Measurements from ENCODE around the gene CCDC51. TPM values are rescaled to one million over a fixed set of nuclear protein-coding genes. Genes with fewer than 3 reads are reported as not detected.

CCDC51 gene
- total RNA-seq, 1 donor from 2014 or later: 11.4 TPM

DNA sequence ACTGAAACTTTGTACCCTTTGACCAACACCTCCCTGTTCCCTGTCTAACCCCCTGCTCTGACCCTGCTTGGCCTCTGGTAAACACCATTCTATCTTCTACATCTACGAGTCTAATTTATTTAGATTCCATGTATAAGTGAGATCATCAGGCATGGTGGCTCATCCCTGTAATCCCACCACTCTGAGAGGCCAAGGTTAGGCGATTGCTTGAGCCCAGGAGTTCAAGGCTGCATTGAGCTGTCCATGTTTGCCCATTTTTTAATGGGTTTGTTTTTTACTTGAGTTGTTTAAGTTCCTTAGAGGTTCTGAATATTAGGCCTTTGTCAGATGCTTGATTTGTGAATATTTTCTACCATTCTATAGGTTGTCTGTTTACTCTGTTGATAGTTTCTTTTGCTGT is 51.0 kb downstream of the CCDC51 start:
- DNase-seq (no peak), ATAC-seq (no peak)
- TF ChIP-seq, protein P1, sequence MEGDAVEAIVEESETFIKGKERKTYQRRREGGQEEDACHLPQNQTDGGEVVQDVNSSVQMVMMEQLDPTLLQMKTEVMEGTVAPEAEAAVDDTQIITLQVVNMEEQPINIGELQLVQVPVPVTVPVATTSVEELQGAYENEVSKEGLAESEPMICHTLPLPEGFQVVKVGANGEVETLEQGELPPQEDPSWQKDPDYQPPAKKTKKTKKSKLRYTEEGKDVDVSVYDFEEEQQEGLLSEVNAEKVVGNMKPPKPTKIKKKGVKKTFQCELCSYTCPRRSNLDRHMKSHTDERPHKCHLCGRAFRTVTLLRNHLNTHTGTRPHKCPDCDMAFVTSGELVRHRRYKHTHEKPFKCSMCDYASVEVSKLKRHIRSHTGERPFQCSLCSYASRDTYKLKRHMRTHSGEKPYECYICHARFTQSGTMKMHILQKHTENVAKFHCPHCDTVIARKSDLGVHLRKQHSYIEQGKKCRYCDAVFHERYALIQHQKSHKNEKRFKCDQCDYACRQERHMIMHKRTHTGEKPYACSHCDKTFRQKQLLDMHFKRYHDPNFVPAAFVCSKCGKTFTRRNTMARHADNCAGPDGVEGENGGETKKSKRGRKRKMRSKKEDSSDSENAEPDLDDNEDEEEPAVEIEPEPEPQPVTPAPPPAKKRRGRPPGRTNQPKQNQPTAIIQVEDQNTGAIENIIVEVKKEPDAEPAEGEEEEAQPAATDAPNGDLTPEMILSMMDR (IDR thresholded peaks at IDR 0.05): no peak
- Histone ChIP-seq H3K36me3 (no peaks in the 10 kb centered on the region), H3K27me3 (no peaks in the 10 kb centered on the region), H3K27ac (no peak overlapping the region), H3K4me1 (no peaks in the 10 kb centered on the region), H3K9me3 (no peaks in the 10 kb centered on the region), H3K4me3 (no peak overlapping the region)
- intact Hi-C loops (cut with DNase I): no loop called here

DNA sequence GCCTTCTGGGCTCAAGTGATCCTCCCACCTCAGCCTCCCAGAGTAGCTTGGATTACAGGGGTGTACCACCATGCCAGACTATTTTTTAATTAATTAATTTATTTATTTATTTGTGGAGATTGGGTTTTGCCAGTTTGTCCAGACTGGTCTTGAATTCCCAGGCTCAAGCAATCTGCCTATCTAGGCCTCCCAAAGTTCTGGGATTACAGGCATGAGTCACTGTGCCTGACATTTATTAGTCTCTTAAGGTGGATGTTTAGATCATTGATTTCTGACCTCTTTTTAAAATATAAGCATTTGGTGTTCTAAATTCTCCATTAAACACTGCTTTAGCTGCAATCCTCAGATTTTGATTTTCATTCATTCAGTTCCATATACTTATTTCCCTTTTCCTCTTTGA is 52.3 kb downstream of the CCDC51 start:
- Histone ChIP-seq H3K36me3 (no peaks in the 10 kb centered on the region), H3K4me1 (no peaks in the 10 kb centered on the region), H3K27me3 (no peaks in the 10 kb centered on the region), H3K4me3 (no peak overlapping the region), H3K9me3 (no peaks in the 10 kb centered on the region), H3K27ac (no peak overlapping the region)
- no peak for DNase-seq
- intact Hi-C loops (cut with DNase I): no loop called here
- TF ChIP-seq, protein P1 (IDR thresholded peaks at IDR 0.05): no peak
- ATAC-seq: no peak

Other genes with a start within 250 kb of the CCDC51 start
- gene CAMP, start 216.6 kb downstream of the CCDC51 start, total RNA-seq: not detected
- gene ZNF589, start 199.0 kb downstream of the CCDC51 start, total RNA-seq: 14.6 TPM
- gene NME6, start 138.8 kb downstream of the CCDC51 start, total RNA-seq: 29.5 TPM
- not detected for gene SPINK8, start 106.5 kb downstream of the CCDC51 start, total RNA-seq
- gene FBXW12, start 67.9 kb downstream of the CCDC51 start, total RNA-seq: not detected
- gene PLXNB1, start 10.0 kb downstream of the CCDC51 start, total RNA-seq: 103 TPM
- gene TMA7, start 138 bp upstream of the CCDC51 start, total RNA-seq: 169 TPM
- gene ATRIP, start 6.6 kb upstream of the CCDC51 start, total RNA-seq: 5.3 TPM
- gene SHISA5, start 64.1 kb upstream of the CCDC51 start, total RNA-seq: 163 TPM
- 11.0 TPM for gene PFKFB4, start 116.7 kb upstream of the CCDC51 start, total RNA-seq
- not detected for gene UCN2, start 123.7 kb upstream of the CCDC51 start, total RNA-seq
- 3.7 TPM for gene COL7A1, start 155.2 kb upstream of the CCDC51 start, total RNA-seq
- 126 TPM for gene UQCRC1, start 169.5 kb upstream of the CCDC51 start, total RNA-seq
- not detected for gene TMEM89, start 181.7 kb upstream of the CCDC51 start, total RNA-seq
- 19.9 TPM for gene SLC26A6, start 195.3 kb upstream of the CCDC51 start, total RNA-seq
- gene CELSR3, start 222.8 kb upstream of the CCDC51 start, total RNA-seq: 1.2 TPM
- gene NCKIPSD, start 245.8 kb upstream of the CCDC51 start, total RNA-seq: 18.3 TPM